ENCODE results near the gene FBL. TPM values are rescaled to one million over a fixed set of nuclear protein-coding genes. Genes with fewer than 3 reads are reported as not detected.

Gene FBL
- polyA plus RNA-seq, 1 experiment = 256 TPM

DNA sequence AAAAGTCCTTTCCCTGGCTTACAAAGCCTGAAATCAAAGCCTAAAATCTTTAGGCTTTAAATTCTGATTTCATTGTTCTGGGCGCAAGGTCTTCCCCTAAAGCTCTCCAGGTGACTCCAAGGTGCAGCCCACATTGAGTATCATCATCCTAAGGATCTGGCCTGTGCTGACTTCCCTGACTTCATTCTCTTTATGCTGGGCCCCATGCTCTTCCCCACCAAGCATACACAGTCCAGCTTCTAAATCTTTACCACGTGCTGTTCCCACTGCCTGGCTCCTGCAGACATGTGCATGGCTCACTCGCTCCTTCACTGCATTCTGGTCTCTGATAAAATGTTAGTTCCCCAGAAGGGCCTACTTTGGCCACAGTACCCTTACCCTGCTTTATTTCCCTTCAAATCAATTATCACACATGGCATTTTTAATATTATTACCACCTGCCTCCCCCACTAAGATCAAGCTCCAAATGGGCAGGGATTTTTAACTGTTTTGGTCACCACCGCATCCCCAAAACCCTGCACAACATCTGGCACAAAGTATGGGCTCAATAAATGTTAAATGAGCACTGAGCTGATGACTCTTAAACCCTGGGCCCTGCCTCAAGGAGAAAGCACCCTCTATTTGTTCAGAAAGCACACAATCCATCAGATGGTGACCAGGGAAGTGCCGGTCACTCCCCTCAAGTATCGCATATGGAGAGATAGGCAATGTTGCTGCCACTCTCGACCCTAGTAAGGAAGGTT is 3.3 kb downstream of the FBL start:
- POLR2A ChIA-PET = interaction anchor here (1.4 to 1.9 kb wide), 2 partner anchors 9 to 127 kb away, joined by 3 to 16 read pairs; partner anchors contain the start of gene DYRK1B
- DNase-seq (ENCODE audit: low read depth, low spot score) = no peak
- no peak overlapping the region for H3K4me3 ChIP-seq (ENCODE audit: low read depth, low read length)
- TF ChIP-seq, protein P1, sequence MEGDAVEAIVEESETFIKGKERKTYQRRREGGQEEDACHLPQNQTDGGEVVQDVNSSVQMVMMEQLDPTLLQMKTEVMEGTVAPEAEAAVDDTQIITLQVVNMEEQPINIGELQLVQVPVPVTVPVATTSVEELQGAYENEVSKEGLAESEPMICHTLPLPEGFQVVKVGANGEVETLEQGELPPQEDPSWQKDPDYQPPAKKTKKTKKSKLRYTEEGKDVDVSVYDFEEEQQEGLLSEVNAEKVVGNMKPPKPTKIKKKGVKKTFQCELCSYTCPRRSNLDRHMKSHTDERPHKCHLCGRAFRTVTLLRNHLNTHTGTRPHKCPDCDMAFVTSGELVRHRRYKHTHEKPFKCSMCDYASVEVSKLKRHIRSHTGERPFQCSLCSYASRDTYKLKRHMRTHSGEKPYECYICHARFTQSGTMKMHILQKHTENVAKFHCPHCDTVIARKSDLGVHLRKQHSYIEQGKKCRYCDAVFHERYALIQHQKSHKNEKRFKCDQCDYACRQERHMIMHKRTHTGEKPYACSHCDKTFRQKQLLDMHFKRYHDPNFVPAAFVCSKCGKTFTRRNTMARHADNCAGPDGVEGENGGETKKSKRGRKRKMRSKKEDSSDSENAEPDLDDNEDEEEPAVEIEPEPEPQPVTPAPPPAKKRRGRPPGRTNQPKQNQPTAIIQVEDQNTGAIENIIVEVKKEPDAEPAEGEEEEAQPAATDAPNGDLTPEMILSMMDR (IDR thresholded peaks at IDR 0.05; ENCODE audit: low read depth, low read length) = no peak
- H3K27ac ChIP-seq (ENCODE audit: low read depth, low read length) = no peak overlapping the region
- no peaks in the 10 kb centered on the region for H3K9me3 ChIP-seq (ENCODE audit: control insufficient read depth, insufficient read depth, low read length)
- CTCF ChIA-PET = interaction anchor here (0.7 to 7.2 kb wide), 21 partner anchors 7 to 438 kb away, joined by 3 to 226 read pairs (median 9); partner anchors contain the start of genes DYRK1B and PSMC4
- H3K27me3 ChIP-seq (ENCODE audit: control insufficient read depth, insufficient read depth, low read length) = no peaks in the 10 kb centered on the region

DNA sequence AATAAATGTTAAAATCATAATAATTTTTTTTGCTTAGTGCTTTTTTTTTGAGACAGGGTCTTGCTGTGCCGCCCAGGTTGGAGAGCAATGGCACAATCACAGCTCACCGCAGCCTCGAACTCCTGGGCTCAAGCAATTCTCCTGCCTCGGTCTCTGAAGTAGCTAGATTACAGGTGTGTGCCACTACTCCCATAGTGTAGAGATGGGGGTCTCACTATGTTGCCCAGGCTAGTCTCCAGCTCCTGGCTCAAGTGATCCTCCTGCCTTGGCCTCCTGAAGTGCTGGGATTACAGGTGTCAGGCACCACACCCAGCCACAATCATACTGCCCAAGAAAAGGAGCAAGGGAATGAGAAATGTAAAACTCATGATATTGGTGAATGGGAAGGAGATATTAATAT is 5.1 kb downstream of the FBL start:
- no peaks in the 10 kb centered on the region for H3K27me3 ChIP-seq (ENCODE audit: control insufficient read depth, insufficient read depth, low read length)
- DNase-seq (ENCODE audit: low read depth, low spot score) = no peak
- TF ChIP-seq, protein P1 (IDR thresholded peaks at IDR 0.05; ENCODE audit: low read depth, low read length) = no peak
- CTCF ChIA-PET = interaction anchor here (0.6 to 7.2 kb wide), 6 partner anchors 13 to 290 kb away, joined by 5 to 226 read pairs (median 38); partner anchors contain the start of gene PSMC4
- no peaks in the 10 kb centered on the region for H3K9me3 ChIP-seq (ENCODE audit: control insufficient read depth, insufficient read depth, low read length)
- H3K27ac ChIP-seq (ENCODE audit: low read depth, low read length) = no peak overlapping the region
- POLR2A ChIA-PET = interaction anchor here (0.7 kb wide), 1 partner anchor 1565 kb away, joined by 3 read pairs; no protein-coding TSS in a partner anchor
- H3K4me3 ChIP-seq (ENCODE audit: low read depth, low read length) = no peak overlapping the region

- CTCF ChIA-PET = interaction anchor here (5.4 to 7.2 kb wide), 3 partner anchors 48 to 129 kb away, joined by 45 to 226 read pairs (median 72); partner anchors contain the start of gene PSMC4
- Histone ChIP-seq H3K9me3 (ENCODE audit: control insufficient read depth, insufficient read depth, low read length) (no peaks in the 10 kb centered on the region), H3K4me3 (ENCODE audit: low read depth, low read length) (no peak overlapping the region), H3K27me3 (ENCODE audit: control insufficient read depth, insufficient read depth, low read length) (no peaks in the 10 kb centered on the region), H3K27ac (ENCODE audit: low read depth, low read length) (no peak overlapping the region)
- no peak for DNase-seq (ENCODE audit: low read depth, low spot score)
- TF ChIP-seq, protein P1 (IDR thresholded peaks at IDR 0.05; ENCODE audit: low read depth, low read length) = no peak
- POLR2A ChIA-PET = no interaction called here
Observed at GRCh38 chr19:39840492-39840891, 5.7 kb downstream of the FBL start.

- CTCF ChIA-PET = interaction anchor here (5.4 to 7.2 kb wide), 2 partner anchors 70 to 130 kb away, joined by 45 to 72 read pairs; partner anchors contain the start of gene PSMC4
- POLR2A ChIA-PET = no interaction called here
- TF ChIP-seq, protein P1 (IDR thresholded peaks at IDR 0.05; ENCODE audit: low read depth, low read length) = no peak
- Histone ChIP-seq H3K27ac (ENCODE audit: low read depth, low read length) (no peak overlapping the region), H3K4me3 (ENCODE audit: low read depth, low read length) (no peak overlapping the region), H3K9me3 (ENCODE audit: control insufficient read depth, insufficient read depth, low read length) (no peaks in the 10 kb centered on the region), H3K27me3 (ENCODE audit: control insufficient read depth, insufficient read depth, low read length) (no peaks in the 10 kb centered on the region)
- DNase-seq (ENCODE audit: low read depth, low spot score) = no peak
Observed at GRCh38 chr19:39839678-39840327, 6.4 kb downstream of the FBL start.

DNA sequence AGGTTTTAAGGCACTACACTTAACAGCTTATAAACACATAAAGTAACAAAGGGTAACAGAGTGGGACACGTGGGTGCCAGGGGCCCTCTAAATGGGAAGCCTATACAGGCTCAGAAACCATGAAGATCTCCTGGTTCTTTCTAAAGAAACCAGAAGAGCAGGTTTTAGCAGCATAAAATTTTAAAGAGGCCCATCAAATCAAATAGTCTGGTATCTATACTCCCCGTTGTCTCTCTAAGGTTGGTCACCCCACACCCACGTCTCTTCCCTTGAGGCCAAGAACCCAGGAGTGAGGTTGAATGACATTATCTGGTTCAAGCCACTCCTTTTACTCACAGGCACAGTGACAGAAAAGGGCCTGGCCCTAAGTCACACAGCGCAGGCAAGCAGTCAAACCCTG is 7.6 kb downstream of the FBL start:
- TF ChIP-seq, protein P1 (IDR thresholded peaks at IDR 0.05; ENCODE audit: low read depth, low read length) = no peak
- no peak for DNase-seq (ENCODE audit: low read depth, low spot score)
- H3K9me3 ChIP-seq (ENCODE audit: control insufficient read depth, insufficient read depth, low read length) = no peaks in the 10 kb centered on the region; the same call in 1 of the 2 replicates
- H3K27me3 ChIP-seq (ENCODE audit: control insufficient read depth, insufficient read depth, low read length) = no peaks in the 10 kb centered on the region
- POLR2A ChIA-PET = no interaction called here
- no peak overlapping the region for H3K4me3 ChIP-seq (ENCODE audit: low read depth, low read length)
- H3K27ac ChIP-seq (ENCODE audit: low read depth, low read length) = no peak overlapping the region
- CTCF ChIA-PET = no interaction called here
